ENCODE measurements around the gene USP19.

Gene USP19

GRCh38 chr3:49121132-49121736 lies 611 bp upstream of the USP19 start:
- in situ Hi-C loops (cut with HindIII; ENCODE audit: low sequenced_read_pairs), result no loop called here
- TF ChIP-seq CTCF (IDR thresholded peaks at IDR 0.05; ENCODE audit: low read depth, low read length, missing control alignments), result no peak
- H3K4me3 ChIP-seq (ENCODE audit: low read depth, low read length), result peak overlapping the region; percentile 85
- DNase-seq (ENCODE audit: low read depth), result no peak

GRCh38 chr3:49120096-49120437 lies 556 bp downstream of the USP19 start:
- no peak for DNase-seq (ENCODE audit: low read depth)
- peak overlapping the region; percentile 85 for H3K4me3 ChIP-seq (ENCODE audit: low read depth, low read length)
- in situ Hi-C loops (cut with HindIII; ENCODE audit: low sequenced_read_pairs), result no loop called here
- no peak for TF ChIP-seq CTCF (IDR thresholded peaks at IDR 0.05; ENCODE audit: low read depth, low read length, missing control alignments)

GRCh38 chr3:49119439-49119838 lies 1.2 kb downstream of the USP19 start:
- DNase-seq (ENCODE audit: low read depth), result no peak
- in situ Hi-C loops (cut with HindIII; ENCODE audit: low sequenced_read_pairs), result no loop called here
- no peak for TF ChIP-seq CTCF (IDR thresholded peaks at IDR 0.05; ENCODE audit: low read depth, low read length, missing control alignments)
- peak overlapping the region; percentile 85 for H3K4me3 ChIP-seq (ENCODE audit: low read depth, low read length)

GRCh38 chr3:49119036-49119435 lies 1.6 kb downstream of the USP19 start:
- peak overlapping the region; percentile 85 for H3K4me3 ChIP-seq (ENCODE audit: low read depth, low read length)
- in situ Hi-C loops (cut with HindIII; ENCODE audit: low sequenced_read_pairs), result no loop called here

GRCh38 chr3:49112262-49112661 lies 8.4 kb downstream of the USP19 start:
- in situ Hi-C loops (cut with HindIII; ENCODE audit: low sequenced_read_pairs), result loop anchor here (5.0 kb wide), 1 partner anchor 35 kb away; no protein-coding TSS in a partner anchor
- H3K4me3 ChIP-seq (ENCODE audit: low read depth, low read length), result no peak overlapping the region
- DNase-seq (ENCODE audit: low read depth), result no peak
- TF ChIP-seq CTCF (IDR thresholded peaks at IDR 0.05; ENCODE audit: low read depth, low read length, missing control alignments), result no peak

More at GRCh38 chr3:49119036-49119435, 1.6 kb downstream of the USP19 start:
- DNase-seq (ENCODE audit: low read depth), result no peak
- no peak for TF ChIP-seq CTCF (IDR thresholded peaks at IDR 0.05; ENCODE audit: low read depth, low read length, missing control alignments)

GRCh38 chr3:49111347-49111746 lies 9.3 kb downstream of the USP19 start:
- in situ Hi-C loops (cut with HindIII; ENCODE audit: low sequenced_read_pairs), result loop anchor here (5.0 kb wide), 1 partner anchor 36 kb away; no protein-coding TSS in a partner anchor
- TF ChIP-seq CTCF (IDR thresholded peaks at IDR 0.05; ENCODE audit: low read depth, low read length, missing control alignments), result no peak
- DNase-seq (ENCODE audit: low read depth), result no peak
- no peak overlapping the region for H3K4me3 ChIP-seq (ENCODE audit: low read depth, low read length)
